Endodermal cell (in vitro differentiated cells): Measurements from ENCODE around the gene ZRANB2. TPM values are rescaled to one million over a fixed set of nuclear protein-coding genes. Genes with fewer than 3 reads are reported as not detected.

Source experiments
- DNase-seq: peaks from one replicate; pipeline ENCODE4 v3.0.0-alpha.2; 2017
- H3K27ac ChIP-seq: 2 replicates; pipeline ENCODE4 v1.5.1; 2013; ENCODE audit warnings: mild to moderate bottlenecking, low read depth, low read length, moderate library complexity
- H3K27me3 ChIP-seq: 2 replicates; pipeline ENCODE4 v1.6.1; 2013; ENCODE audit warnings: mild to moderate bottlenecking, low read length, moderate library complexity; ENCODE audit not compliant: insufficient read depth, control insufficient read depth, poor library complexity, severe bottlenecking
- H3K36me3 ChIP-seq: 2 replicates; pipeline ENCODE4 v1.7.0; 2013; ENCODE audit warnings: mild to moderate bottlenecking, low read length, moderate library complexity; ENCODE audit not compliant: control insufficient read depth, insufficient read depth
- H3K4me1 ChIP-seq: one replicate; pipeline ENCODE4 v1.7.0; 2013; ENCODE audit warnings: low read length; ENCODE audit not compliant: control insufficient read depth, insufficient read depth
- H3K4me3 ChIP-seq: 2 replicates; pipeline ENCODE4 v1.5.1; 2013; ENCODE audit warnings: mild to moderate bottlenecking, low read length, moderate library complexity
- H3K9ac ChIP-seq: 2 replicates; pipeline ENCODE4 v1.6.1; 2013; ENCODE audit warnings: mild to moderate bottlenecking, low read length, moderate library complexity; ENCODE audit not compliant: poor library complexity, severe bottlenecking; ENCODE audit errors: extremely low read depth
- H3K9me3 ChIP-seq: 2 replicates; pipeline ENCODE4 v1.6.1; 2013; ENCODE audit warnings: mild to moderate bottlenecking, low read length, moderate library complexity; ENCODE audit not compliant: control insufficient read depth
- H3K27ac Mint-ChIP-seq: 2 replicates; pipeline ENCODE4 v1.8.0; 2020; ENCODE audit warnings: mixed read lengths
- H3K27me3 Mint-ChIP-seq: 2 replicates; pipeline ENCODE4 v1.8.0; 2021; ENCODE audit warnings: mild to moderate bottlenecking, mixed read lengths; ENCODE audit not compliant: insufficient read depth
- H3K36me3 Mint-ChIP-seq: 2 replicates; pipeline ENCODE4 v1.8.0; 2020; ENCODE audit warnings: low read depth, mixed read lengths
- H3K4me1 Mint-ChIP-seq: 2 replicates; pipeline ENCODE4 v1.8.0; 2020; ENCODE audit warnings: mixed read lengths
- H3K4me3 Mint-ChIP-seq: 2 replicates; pipeline ENCODE4 v1.8.0; 2020; ENCODE audit warnings: mild to moderate bottlenecking, moderate library complexity, mixed read lengths
- H3K9me3 Mint-ChIP-seq: 2 replicates; pipeline ENCODE4 v1.8.0; 2020; ENCODE audit warnings: mild to moderate bottlenecking, mixed read lengths
- WGBS, 2 experiments: methylation state at CpG; one replicate each; pipeline versions ENCODE4 v1.1.5 to v1.1.7; 2013; ENCODE audit warnings: missing lambda C conversion rate in 2 of 2, mixed read lengths in 1 of 2; ENCODE audit not compliant: insufficient coverage in 1 of 2, insufficient read length in 1 of 2; 5-methylcytosine and 5-hydroxymethylcytosine counted together
- total RNA-seq, 2 donors: library from RNA; stranded (reverse); fragmentation: NEBNext Ultra II Directional in 1 of 2; extraction: Animal tissue kit (Norgen Biotek cat#: 25700) in 1 of 2; gene quantifications; 2 replicates in 1 of 2; 3 replicates in 1 of 2; pipeline ENCODE4 v1.2.1, GENCODE V29; 2021
- TF ChIP-seq, protein P1 (sequence below): fragments of 200-600 bp; sonication (generic); conservative IDR thresholded peaks from 2 replicates; pipeline ENCODE4 v1.5.0; 2021; ENCODE audit warnings: antibody characterized with exemption, mild to moderate bottlenecking

ZRANB2 gene
- total RNA-seq, 2 donors from 2014 or later, result 82.4 to 94.0 TPM

DNA sequence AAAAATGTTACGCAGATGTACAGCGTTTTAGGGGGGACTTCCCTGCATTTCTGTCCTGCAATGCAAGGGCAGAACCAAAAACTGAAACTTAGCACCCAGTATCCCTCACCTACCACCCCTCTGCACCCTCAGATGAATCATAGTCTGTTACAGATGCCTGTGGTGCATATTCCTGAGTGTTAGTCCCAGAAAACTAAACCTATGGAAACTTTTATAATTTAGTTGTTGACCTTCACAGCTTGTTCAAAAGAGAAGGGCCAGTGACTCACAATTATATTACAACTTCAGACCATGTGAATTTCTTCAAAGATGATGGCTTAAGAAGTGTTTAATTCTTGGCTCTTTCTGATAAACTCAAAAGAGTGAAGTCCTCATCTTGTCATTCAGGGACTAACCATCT, 39.0 kb downstream of the ZRANB2 start:
- H3K4me1 ChIP-seq, result no peaks in the 10 kb centered on the region
- H3K4me1 Mint-ChIP-seq, result peaks cover 2% of the 10 kb centered on the region

DNA sequence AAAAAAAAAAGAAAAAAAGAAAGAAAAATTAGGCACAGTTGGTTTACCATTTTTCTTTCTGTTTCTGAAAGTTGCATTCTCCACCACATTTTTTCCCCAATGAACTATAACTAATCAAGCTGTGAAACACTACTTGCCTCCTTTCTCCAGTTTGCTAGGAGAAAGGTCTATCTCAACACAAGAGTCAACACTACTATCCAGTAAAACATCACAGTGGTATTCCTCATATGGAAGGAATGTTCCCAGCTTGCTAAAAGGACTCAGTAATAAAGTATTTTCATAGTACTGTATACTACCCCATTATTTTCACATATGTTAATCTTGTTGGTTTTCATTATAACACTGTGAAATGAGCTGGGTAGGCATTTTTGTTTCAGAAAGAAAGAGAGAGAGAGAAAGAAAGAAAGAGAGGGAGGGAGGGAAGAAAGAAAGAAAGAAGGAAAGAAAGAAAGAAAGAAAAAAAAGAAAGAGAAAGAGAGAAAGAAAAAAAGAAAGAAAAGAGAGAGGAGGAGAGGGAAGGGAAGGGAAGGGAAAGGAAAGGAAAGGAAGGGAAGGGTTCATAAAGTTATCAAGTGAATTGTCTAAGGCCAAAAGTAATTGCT, 41.1 kb downstream of the ZRANB2 start:
- H3K4me1 Mint-ChIP-seq, result no peaks in the 10 kb centered on the region
- peaks cover 27% of the 10 kb centered on the region for H3K27me3 Mint-ChIP-seq
- H3K27me3 ChIP-seq, result no peaks in the 10 kb centered on the region
- TF ChIP-seq, protein P1, sequence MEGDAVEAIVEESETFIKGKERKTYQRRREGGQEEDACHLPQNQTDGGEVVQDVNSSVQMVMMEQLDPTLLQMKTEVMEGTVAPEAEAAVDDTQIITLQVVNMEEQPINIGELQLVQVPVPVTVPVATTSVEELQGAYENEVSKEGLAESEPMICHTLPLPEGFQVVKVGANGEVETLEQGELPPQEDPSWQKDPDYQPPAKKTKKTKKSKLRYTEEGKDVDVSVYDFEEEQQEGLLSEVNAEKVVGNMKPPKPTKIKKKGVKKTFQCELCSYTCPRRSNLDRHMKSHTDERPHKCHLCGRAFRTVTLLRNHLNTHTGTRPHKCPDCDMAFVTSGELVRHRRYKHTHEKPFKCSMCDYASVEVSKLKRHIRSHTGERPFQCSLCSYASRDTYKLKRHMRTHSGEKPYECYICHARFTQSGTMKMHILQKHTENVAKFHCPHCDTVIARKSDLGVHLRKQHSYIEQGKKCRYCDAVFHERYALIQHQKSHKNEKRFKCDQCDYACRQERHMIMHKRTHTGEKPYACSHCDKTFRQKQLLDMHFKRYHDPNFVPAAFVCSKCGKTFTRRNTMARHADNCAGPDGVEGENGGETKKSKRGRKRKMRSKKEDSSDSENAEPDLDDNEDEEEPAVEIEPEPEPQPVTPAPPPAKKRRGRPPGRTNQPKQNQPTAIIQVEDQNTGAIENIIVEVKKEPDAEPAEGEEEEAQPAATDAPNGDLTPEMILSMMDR, result no peak
- no peaks in the 10 kb centered on the region for H3K4me1 ChIP-seq
- H3K27ac ChIP-seq, result no peak overlapping the region
- H3K4me3 ChIP-seq, result no peak overlapping the region
- no peaks in the 10 kb centered on the region for H3K36me3 ChIP-seq
- no peaks in the 10 kb centered on the region for H3K9me3 ChIP-seq
- H3K4me3 Mint-ChIP-seq, result no peak overlapping the region
- DNase-seq, result no peak
- H3K27ac Mint-ChIP-seq, result no peak overlapping the region
- no peaks in the 10 kb centered on the region for H3K9me3 Mint-ChIP-seq
- H3K36me3 Mint-ChIP-seq, result no peaks in the 10 kb centered on the region
- H3K9ac ChIP-seq, result no peak overlapping the region

More for the DNA sequence above, 39.0 kb downstream of the ZRANB2 start:
- Histone ChIP-seq H3K9me3 (no peaks in the 10 kb centered on the region), H3K4me3 (no peak overlapping the region), H3K9ac (no peak overlapping the region), H3K36me3 (no peaks in the 10 kb centered on the region), H3K27ac (no peak overlapping the region), H3K27me3 (peaks cover 7% of the 10 kb centered on the region)
- Mint-ChIP-seq H3K27ac (no peak overlapping the region), H3K36me3 (no peaks in the 10 kb centered on the region), H3K27me3 (peaks cover 47% of the 10 kb centered on the region), H3K4me3 (no peak overlapping the region), H3K9me3 (peaks cover 2% of the 10 kb centered on the region)
- DNase-seq, result no peak
- 80 to 82% methylated on average over 1 to 2 of the region's 2 CpGs for WGBS, 2 experiments
- TF ChIP-seq, protein P1, result no peak

DNA sequence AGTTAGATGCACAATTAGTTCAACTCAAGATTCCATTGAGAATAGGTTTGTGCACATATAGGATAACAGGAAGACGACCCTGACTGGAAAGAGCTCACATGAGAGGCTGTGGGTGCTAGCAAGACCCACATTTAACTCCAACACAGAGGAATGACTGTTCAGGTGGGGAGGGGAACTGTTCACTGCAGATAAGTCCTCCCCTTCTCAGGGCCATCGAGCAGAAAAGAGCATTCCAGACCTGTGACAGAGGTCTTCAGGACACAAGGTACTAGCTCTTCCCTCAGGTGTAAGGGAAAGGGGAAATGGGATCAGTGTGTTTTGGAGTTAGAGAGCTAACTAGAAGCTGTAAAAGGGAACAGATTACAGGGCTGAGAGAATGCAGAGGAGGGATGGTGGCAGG, 41.9 kb downstream of the ZRANB2 start:
- no peak overlapping the region for H3K4me3 ChIP-seq
- no peaks in the 10 kb centered on the region for H3K4me1 ChIP-seq
- no peaks in the 10 kb centered on the region for H3K36me3 Mint-ChIP-seq
- H3K4me3 Mint-ChIP-seq, result no peak overlapping the region
- no peaks in the 10 kb centered on the region for H3K4me1 Mint-ChIP-seq
- no peaks in the 10 kb centered on the region for H3K27me3 ChIP-seq
- TF ChIP-seq, protein P1, result no peak
- no peak overlapping the region for H3K9ac ChIP-seq
- H3K27ac ChIP-seq, result no peak overlapping the region
- DNase-seq, result no peak
- 73 to 100% methylated on average over 1 to 2 of the region's 2 CpGs for WGBS, 2 experiments
- H3K27me3 Mint-ChIP-seq, result peaks cover 26% of the 10 kb centered on the region
- no peak overlapping the region for H3K27ac Mint-ChIP-seq
- no peaks in the 10 kb centered on the region for H3K9me3 ChIP-seq
- no peaks in the 10 kb centered on the region for H3K9me3 Mint-ChIP-seq
- no peaks in the 10 kb centered on the region for H3K36me3 ChIP-seq
